GM18909 (cell line): Measurements from ENCODE around the gene SORCS2.

Experiments
- ATAC-seq: cut with Tn5 transposase; IDR thresholded peaks from one replicate; pipeline ENCODE4 v1.9.1; 2021; ENCODE audit warnings: mild to moderate bottlenecking; ENCODE audit not compliant: unreplicated experiment, poor library complexity

SORCS2 gene

DNA sequence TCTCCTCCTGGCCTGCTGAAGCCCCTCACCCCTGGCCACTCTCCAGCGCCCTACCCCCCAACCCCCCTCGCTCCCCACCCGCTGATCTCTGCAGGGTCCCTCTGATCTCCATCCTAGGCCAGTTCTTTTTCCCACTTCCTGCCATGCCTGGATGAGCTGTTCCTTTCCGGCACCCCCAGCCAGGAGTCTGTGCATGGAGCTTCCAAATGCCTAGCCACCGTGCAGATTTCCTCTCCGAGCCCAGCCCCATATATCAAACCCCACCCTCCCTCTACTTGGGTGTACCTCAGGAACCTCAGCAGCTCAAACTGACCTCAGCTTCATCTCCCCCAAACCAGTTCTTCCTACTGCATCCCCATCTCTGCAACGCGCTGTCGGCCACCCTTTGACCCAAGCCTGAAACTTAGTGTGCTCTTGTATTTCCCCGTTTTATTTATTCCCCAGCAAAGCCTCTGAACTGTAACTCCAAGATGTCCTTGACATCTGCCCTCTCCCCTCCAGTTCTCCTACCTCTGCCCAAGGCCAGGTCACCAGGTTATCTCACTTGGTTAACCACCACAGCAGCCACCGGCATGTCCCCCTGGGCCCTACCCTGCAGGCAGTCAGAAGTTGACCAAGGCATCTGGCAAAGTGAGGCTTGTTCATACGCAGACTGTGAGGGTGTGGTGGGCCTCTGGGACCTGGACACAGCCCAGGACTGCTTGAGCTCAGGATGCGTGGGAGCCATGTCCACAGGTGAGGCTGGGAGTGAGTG, 437.3 kb downstream of the SORCS2 start:
- no peak for ATAC-seq

DNA sequence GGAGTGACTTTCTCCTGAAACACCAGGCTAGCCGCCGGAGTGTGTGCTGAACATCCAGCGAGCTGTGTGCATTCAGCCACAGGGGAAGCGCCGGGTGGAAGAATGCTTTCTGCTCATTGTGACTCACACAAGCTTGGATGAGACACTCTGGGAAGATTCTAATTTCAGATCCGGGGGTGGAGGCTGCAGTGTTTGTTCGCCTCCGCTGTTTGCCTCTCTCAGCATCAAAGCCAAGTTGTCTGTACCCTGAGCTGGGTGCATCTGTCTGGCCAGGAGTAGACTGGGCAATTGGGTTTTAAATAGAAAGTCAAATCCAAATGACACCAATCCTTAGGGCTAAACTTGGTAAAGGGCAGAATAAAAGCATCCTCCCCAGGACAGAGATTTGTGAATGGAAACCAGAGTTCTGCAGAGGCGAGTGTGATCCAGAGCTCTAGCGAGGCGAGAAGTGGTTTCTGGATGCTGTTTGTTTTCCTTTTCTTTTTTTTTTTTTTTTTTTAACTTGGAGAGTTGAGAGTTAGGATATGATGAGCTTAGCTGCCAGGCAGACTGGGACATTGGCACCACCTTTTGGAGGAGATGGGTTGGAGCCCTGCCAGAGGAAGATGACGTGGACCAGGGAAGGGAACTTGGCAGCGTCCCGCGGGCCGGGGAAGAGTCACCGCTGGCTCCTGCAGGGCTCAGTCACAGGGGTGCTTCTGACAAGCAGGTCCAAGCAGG, 438.4 kb downstream of the SORCS2 start:
- no peak for ATAC-seq

DNA sequence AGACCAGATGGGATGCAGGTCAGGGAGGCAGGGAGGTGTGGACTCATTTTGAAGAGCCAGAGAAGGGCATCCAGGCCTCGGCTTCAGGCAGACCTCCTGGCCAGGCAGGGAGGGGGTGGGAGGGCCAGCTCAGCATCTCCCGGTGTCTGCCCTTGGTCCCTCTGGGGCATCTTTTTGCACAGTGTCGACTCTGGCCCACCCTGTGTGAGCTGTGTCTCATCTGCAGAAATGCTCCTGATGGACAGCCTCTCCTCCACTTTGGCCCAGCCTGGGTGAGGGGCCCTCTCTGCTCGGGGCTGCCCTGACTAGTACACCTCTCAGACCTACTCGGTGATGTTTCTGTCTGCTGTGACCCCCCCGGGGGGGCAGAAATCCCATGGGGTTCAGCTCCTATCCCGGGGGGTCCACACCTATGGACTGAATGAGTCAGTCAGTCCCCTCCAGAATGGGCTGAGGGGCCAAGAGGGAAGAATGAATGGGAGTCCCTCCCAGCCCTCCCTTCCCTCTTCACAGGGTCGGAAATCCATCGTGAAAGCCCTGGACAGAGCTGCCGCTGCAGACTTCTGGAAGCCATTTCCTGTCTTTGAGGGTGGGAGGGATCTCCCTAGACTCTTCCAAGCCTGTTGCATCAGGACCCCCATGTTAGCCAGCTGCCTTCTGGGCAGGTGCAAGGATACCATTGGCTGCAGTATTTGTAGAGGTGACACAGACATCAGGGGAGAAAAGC, 439.1 kb downstream of the SORCS2 start:
- no peak for ATAC-seq

DNA sequence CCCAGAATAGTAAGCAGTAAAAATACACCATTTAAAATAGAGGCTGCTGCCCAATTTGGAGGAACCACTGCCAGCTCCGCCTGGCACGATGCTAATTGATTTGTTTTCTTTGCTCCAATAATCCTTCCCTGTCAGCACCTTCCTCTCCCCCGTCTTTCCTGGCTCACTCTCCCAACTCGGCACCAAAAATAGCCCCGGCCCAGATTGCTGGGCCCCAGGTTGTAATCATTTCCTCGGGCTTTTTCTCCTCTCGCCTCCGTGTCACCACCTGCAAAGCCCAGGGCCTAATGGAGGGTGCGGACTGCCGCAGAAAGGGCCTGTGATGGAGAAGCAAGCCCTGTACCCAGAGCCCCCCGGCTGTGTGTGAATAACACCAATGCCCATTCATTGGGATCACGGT, 440.0 kb downstream of the SORCS2 start:
- ATAC-seq = no peak

DNA sequence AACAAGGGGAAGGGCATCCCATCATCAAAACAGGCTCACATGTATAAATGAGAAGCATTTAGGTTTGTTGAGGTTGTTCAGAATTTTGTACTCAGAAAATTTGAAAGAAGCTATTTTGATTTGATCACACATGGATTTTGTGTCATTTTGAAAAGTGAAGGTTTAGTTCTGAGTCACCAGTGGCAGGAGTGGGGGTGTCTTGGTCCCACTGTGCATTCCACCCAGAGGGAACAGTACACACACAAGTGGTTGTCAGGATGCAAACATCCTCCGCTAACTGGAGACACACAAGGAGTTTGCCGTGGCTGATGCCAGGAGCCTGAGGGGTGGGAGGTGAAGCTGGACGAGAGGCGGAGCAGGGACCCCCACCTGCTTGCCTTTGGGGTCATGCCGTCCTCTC, 440.6 kb downstream of the SORCS2 start:
- no peak for ATAC-seq

DNA sequence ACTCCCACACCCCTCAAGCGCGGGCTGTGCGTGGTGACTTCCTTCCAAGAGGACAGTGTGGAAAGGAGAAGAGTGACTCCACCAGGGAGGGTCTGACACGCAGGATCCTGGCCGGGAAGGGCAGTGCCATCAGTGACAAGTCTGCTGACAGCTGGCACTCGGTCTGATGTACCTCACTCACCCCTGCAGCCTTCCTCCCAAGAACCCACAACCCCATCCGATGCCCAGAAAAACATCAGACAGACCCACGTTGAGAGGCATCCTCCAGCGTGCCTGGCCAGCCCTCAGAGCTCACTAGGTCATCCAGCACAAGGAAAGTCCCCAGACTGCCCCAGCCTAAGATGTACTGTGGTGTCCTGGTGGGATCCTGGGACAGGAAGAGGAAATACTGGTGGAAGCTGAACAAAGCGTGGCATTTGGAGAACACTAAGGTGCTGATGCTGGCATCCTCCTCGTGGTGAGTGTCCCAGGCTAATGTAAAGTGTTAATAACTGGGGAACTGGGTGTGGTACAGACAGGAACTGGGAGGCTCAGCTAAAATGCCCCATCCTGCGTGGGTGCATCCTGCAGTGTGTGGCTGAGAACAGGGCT, 442.4 kb downstream of the SORCS2 start:
- ATAC-seq = no peak

DNA sequence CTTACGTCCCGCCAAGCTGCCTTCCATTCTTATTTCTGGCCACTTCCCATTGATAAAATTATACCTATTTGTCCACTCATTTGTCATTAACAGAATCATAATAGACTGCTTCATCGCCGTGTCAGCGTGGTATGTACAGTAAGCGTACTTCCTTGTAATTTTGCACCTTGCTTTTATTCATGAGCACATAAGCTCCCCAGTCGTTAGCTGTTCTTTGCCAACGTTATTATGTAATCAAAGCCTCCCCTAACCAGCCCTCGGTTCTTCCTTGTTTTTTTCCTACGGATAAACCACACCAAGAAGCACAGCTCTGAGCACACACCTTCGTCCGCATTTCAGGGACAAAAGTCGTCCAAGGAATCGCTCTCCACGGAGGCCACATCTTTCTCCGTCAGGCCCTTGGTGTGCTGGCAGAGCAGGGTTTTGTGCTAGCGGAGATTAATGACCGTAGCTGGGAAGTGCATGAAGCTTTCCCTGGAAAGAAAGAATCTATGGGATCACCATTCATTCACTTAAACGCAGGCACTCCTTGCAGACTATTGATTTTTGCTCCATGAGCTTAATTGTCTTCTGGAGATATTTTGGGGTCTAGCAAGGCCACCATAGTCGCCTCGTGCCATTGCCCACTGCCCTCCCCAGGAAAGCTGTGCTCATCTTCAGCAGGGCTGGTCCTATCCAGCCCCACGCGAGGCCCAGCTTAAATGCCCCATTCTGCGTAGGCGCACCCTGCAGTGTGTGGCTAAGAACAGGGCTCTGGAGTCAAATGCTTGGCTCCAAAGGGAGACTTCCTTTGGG, 443.3 kb downstream of the SORCS2 start:
- no peak for ATAC-seq

DNA sequence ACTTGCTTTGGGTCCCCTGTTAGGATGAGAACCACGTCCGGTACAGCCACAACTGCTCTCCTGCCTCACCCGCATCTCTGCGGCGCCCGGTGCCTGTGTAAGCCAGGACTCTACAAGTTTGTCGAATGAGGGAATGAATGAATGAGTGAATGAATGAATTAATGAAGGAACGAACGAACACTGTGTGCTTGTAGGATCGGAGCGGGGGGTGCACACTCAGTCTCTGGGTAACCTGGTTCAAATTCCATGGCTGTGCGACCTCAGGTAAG, 443.8 kb downstream of the SORCS2 start:
- ATAC-seq = no peak

DNA sequence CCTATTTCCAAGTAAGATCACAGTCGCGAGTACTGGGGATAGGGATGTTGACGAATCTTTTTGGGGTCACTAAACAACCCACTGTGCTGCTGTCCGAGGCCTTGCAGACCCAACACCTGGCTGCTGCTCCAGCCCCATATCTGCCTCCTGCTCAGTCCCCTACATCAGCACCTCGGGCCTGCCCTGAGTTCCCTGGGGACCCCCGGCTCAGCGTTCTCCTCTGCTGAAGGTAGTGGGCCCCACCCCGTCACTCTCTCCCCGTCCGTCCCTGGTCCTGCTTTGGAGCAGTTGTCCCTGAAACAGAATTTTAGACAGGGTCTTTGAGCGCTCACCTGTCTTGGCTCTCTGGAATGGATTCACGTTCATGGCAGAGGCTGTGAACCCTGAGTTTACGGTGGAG, 444.8 kb downstream of the SORCS2 start:
- no peak for ATAC-seq

DNA sequence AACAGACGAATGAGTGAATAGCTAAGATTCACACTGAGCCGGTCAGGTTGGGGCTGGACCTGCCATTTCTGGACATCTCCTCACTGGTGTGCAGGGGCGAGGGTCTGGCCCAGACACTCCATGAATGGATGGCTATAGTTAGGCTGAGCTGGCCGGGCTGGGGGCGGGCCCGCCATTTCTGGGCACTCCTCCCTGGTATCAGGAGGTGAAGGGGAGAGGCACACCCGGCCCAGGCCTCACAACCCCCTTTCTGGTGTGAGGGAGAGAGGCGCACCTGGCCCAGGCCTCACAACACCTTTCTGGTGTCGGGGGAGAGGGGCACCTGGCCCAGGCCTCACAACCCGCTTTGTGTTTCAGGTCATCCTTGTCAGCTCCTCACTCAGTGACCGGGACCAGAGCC, 445.6 kb downstream of the SORCS2 start:
- no peak for ATAC-seq

DNA sequence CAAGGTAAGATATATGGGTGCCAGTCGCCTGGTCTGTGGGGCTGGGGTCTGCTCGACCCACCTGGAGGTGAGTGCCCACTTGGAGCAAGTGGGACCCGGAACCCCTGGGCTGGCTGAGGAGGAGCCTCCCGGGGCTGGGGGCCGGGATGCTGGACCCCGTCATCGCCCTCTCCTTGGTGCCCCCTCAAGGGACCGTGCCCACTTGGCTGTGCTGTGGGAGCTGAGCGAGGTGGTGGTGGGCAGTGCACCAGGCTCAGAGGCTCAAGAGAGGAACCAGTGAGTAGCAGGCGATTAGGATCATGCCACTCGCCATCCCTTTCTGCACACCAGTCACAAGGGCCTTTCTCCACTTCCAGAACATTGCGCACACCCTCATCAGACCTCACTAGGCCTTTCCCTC, 446.2 kb downstream of the SORCS2 start:
- no peak for ATAC-seq

DNA sequence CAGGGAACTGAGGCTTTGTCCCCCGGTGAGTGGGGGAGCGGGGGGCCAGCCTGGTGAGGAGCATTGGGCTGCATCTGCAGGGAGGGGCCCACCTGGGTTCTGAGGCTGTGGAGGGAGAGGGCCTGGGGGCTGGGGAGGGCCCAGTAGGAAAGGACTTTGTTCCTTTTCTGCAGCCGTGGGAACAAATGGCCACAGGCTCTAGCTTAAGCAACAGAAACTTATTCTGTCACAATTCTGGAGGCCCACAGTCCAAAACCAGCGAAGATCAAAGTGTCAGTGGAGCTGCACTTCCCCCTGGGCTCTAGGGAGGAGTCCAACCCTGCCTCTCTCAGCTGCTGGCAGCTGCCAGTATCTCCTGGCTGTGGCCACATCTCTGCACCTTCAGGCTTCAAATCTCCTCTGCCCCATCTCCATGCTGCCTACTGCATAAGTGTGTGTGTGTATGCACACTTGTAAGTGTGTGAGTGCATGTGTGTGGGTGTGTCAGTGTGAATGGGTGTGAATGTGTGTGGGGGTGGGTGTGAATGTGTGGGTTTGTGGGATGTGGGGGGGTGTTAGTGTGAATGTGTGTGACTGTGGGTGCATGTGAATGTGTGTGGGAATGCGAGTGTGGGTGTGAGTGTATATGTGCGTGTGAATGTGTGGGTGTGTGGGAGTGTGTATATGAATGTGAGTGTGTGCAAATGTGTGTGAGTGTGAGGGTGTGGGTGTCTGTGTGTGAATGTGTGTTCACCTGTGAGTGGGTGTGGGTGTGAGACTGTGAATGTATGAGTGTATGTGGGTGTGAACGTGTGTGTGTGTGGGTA, 446.8 kb downstream of the SORCS2 start:
- no peak for ATAC-seq

DNA sequence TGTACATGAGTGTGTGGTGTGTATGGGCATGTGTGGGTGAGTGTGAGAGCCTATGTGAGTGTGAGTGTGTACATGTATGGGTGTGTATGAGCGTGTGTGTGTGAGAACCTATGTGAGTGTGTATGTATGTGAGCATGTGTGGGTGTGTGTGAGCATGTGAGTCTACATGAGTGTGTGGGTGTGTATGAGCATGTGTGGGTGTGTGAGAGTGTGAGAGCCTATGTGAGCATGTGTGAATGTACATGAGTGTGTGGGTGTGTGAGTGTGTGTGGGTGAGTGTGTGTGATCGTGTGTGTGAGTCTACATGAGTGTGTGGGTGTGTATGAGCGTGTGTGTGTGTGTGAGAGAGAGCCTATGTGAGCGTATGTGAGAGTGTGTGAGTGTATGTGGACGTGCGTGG, 447.8 kb downstream of the SORCS2 start:
- ATAC-seq = no peak

DNA sequence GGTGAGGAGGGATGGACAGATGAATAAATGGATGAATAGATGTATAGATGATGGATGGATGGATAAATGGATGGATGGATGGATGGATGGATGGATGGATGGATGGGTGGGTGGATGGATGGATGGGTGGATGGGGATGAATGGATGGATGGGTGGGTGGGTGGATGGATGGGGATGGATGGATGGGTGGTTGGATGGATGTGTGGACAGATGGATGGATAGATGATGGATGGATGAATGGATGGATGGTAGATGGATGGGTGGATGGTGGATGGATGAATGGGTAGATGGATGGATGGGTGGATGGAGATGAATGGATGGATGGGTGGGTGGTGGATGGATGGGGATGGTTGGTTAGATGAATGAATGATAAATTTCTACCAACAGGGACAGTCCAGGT, 449.4 kb downstream of the SORCS2 start:
- no peak for ATAC-seq

DNA sequence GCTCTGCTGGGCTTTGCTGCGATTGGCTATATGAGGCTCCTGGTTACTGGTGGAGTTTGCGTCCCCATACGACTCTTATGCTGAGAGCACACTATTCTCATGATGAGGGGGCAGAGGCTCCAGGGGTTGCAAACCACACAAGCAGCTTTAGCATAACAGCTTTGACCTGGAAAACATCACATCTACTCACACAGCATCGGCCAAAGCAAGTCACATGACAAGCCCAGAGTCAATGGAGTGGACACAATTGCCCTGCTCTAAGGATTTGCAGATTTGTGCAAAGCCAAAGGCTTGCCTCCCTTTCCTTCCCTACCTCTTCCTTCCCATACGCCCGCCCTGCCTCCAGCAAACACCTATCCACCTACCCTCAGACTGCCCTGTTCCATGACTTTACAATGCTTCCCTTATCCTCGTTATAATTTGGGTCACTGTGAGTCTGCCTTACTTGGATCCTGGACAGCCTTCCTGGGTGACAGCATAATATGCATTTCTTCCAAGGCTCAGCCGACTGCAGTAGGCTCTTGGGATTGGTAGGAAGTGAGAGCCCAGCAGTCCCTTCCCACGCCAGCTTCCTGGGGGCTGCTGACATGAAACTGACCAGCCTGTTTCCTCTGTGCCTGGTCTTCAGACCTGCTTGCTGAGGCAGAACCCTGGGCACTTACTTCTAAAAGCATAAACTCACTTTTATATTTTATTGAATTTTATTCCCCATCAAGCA, 450.6 kb downstream of the SORCS2 start:
- no peak for ATAC-seq

DNA sequence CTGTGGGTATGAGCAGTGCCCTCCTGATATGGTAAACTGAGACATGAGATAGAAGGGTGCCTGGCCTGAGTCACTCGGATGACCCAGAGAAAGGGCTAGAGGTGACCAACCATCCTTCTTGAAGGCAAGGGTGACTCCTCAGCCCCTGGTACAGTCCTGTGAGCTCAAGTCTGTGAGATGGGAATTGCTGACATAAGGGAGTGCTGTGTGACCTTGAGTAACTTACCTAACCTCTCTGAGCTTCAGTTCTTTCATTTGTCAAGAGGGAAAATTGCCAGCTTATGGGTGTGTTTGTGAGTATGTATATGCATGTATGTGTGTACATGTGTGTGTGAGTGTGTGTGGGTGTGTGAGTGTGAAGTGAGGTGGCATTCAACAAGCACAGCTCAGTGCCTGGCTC, 452.8 kb downstream of the SORCS2 start:
- ATAC-seq = no peak

DNA sequence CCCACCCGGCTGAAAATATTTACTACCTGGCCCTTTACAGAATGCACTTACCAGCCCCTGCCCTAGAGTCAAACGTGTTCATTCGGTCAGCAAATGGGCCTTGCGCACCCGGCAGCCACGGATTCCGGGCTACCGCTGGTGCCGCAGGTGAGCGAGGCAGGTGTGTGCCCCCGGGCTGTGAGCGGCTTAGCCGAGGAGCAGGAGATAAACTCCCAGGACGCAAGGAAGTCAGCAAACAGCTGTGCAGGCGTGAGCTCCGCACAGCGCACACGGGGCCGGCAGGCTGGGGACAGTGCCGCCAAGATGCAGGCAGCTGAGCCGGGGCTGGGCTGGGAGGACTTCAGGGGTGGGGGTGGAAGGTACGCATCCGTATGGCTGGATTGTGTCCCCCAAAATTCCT, 453.6 kb downstream of the SORCS2 start:
- ATAC-seq = no peak

DNA sequence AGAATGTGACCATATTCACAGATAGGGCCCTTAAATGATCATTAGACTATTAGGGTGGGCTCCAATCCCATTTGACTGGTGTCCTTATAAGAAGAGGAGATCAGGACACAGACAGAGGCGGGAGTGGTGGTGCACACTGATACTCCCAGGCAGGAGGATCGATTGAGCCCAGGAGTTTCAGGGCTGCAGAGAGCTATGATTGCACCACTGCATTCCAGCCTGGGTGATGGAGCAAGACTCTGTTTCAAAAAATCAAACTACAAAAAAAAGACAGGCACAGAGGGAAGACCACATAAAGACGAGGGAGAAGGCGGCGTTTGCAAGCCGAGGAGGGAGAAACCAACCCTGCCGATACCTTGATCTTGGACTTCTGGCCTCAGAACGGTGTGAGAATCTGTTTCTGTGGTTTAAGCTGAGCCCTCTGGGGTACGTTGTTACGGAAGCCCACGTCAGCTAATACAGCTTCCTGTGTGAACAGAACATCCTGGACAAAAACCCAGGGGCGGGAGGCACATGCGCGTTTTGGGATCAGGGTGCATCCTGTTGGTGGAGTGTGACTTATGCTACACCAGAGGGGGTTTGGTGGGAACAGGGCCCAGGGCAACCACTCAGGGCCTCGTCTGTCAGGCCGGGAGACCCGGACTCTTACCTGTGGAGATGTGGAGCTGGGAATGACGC, 454.2 kb downstream of the SORCS2 start:
- ATAC-seq = no peak

DNA sequence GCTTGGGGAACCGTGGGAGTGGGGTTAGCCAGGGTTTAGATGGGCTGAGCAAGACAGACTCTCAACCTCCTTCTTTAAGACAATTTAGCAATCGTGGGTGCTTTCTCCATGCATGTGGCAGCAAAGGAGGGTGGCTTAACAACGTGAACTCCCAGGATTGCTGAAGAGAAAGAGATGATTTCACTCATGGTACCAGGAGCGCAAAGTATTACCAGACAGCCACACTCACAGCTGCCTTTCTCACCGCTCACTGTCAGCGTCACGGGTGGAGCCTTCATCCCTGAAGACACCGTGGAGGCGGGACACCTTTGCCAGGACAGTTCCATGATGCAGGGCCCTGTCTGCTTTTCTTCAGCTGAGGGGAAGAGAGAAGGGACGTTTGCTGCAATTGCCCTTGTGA, 454.8 kb downstream of the SORCS2 start:
- ATAC-seq = no peak
